ENCODE results near the gene KIFAP3. TPM values are rescaled to one million over a fixed set of nuclear protein-coding genes. Genes with fewer than 3 reads are reported as not detected.
A peak's percentile ranks its signal among the peaks of the same experiment; 100 is the strongest.

Gene KIFAP3
- total and polyA plus RNA-seq, 2 experiments from 2014 or later: 60.6 to 75.8 TPM

DNA sequence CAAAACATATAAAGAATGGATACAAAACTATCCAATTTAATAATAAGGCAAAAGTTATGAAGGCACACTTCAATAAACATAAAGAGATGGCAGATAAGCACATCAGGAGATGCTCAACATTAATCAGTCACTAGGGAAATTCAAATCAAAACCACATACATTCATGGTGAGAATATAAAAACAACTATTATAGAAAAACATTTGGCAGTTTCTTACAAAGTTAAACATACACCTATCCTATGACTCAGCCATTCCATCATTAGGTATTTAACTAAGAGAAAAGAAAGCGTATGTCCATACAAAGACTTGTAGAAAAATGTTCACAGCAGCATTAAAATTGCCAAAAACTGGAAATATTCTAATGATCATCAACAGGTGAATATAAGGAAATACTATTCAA is 44.3 kb downstream of the KIFAP3 start:
- TF ChIP-seq, protein P1, sequence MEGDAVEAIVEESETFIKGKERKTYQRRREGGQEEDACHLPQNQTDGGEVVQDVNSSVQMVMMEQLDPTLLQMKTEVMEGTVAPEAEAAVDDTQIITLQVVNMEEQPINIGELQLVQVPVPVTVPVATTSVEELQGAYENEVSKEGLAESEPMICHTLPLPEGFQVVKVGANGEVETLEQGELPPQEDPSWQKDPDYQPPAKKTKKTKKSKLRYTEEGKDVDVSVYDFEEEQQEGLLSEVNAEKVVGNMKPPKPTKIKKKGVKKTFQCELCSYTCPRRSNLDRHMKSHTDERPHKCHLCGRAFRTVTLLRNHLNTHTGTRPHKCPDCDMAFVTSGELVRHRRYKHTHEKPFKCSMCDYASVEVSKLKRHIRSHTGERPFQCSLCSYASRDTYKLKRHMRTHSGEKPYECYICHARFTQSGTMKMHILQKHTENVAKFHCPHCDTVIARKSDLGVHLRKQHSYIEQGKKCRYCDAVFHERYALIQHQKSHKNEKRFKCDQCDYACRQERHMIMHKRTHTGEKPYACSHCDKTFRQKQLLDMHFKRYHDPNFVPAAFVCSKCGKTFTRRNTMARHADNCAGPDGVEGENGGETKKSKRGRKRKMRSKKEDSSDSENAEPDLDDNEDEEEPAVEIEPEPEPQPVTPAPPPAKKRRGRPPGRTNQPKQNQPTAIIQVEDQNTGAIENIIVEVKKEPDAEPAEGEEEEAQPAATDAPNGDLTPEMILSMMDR (IDR thresholded peaks at IDR 0.05; ENCODE audit: low read depth, low read length): no peak
- H3K4me1 ChIP-seq (ENCODE audit: low read depth): no peaks in the 10 kb centered on the region
- H3K9me3 ChIP-seq (ENCODE audit: low read depth): no peaks in the 10 kb centered on the region
- H3K36me3 ChIP-seq: peaks cover 9% of the 10 kb centered on the region
- H3K4me3 ChIP-seq: no peak overlapping the region
- no peaks in the 10 kb centered on the region for H3K27me3 ChIP-seq
- no peak overlapping the region for H3K27ac ChIP-seq
- DNase-seq (ENCODE audit: low read depth in 1 of 2, low spot score in 1 of 2): no peak

DNA sequence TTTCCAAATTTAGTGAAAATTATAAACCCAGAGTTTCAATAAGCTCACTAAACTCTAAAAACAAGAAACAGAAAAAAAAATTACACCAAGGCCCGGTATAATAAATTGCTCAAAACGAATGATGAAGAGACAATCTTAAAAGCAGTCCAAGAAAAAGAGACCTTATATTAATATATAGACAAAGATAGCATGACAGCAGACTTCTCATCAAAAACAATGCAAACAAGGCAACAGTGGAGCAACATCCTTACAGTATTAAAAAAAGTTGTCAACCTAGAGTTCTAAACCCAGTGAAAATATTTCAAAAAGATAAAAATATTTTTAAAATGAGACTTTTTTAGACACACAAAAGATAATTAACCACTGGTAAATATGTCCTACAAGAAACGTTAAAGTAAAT is 46.7 kb downstream of the KIFAP3 start:
- no peak for DNase-seq (ENCODE audit: low read depth in 1 of 2, low spot score in 1 of 2)
- H3K27ac ChIP-seq: no peak overlapping the region
- H3K36me3 ChIP-seq: peaks cover 13% of the 10 kb centered on the region
- no peaks in the 10 kb centered on the region for H3K9me3 ChIP-seq (ENCODE audit: low read depth)
- no peaks in the 10 kb centered on the region for H3K4me1 ChIP-seq (ENCODE audit: low read depth)
- H3K4me3 ChIP-seq: no peak overlapping the region
- no peaks in the 10 kb centered on the region for H3K27me3 ChIP-seq
- TF ChIP-seq, protein P1 (IDR thresholded peaks at IDR 0.05; ENCODE audit: low read depth, low read length): no peak

DNA sequence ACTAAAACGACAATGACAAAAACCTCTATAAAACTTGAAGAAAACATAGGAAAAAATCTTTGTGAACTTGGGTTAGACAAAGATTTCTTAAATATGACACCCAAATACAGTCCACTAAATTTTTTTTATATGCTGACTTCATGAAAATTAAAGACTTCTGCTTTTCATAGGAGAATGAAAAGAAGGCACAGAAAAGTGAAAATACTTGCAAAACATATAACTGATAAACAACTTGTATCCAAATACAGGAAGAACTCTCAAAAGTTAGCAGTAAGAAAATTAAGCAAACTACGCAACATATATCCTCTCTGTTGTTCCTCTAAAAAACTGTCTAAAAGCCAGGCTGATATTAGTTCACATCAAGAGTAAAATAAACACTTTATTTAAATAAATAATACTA is 53.6 kb downstream of the KIFAP3 start:
- H3K36me3 ChIP-seq: peaks cover 15% of the 10 kb centered on the region
- no peaks in the 10 kb centered on the region for H3K27me3 ChIP-seq
- H3K4me3 ChIP-seq: no peak overlapping the region
- H3K4me1 ChIP-seq (ENCODE audit: low read depth): no peaks in the 10 kb centered on the region
- TF ChIP-seq, protein P1 (IDR thresholded peaks at IDR 0.05; ENCODE audit: low read depth, low read length): no peak
- no peaks in the 10 kb centered on the region for H3K9me3 ChIP-seq (ENCODE audit: low read depth)
- DNase-seq (ENCODE audit: low read depth in 1 of 2, low spot score in 1 of 2): no peak
- no peak overlapping the region for H3K27ac ChIP-seq

DNA sequence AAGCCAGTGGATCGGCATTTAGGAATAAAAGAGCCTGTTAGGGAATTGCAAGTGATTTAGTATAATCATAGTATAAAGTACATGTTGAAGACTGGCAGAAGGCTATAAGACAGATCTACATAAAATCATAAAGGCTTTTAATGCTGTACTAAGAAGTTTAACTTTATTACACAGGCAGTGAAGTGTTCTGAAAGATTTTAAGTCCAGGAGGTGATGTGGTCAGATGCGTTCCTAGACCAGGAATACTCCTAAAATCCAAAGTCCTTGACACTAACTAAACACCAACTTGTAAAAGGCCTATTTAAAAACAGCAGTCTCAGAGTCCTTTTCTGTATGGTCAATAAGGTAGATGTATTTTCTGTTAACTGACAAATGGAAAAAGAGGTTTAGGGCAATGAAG is 57.0 kb downstream of the KIFAP3 start:
- Histone ChIP-seq H3K27me3 (no peaks in the 10 kb centered on the region), H3K4me3 (no peak overlapping the region), H3K27ac (no peak overlapping the region), H3K9me3 (ENCODE audit: low read depth) (no peaks in the 10 kb centered on the region), H3K4me1 (ENCODE audit: low read depth) (no peaks in the 10 kb centered on the region), H3K36me3 (peaks cover 8% of the 10 kb centered on the region)
- TF ChIP-seq, protein P1 (IDR thresholded peaks at IDR 0.05; ENCODE audit: low read depth, low read length): no peak
- no peak for DNase-seq (ENCODE audit: low read depth in 1 of 2, low spot score in 1 of 2)

DNA sequence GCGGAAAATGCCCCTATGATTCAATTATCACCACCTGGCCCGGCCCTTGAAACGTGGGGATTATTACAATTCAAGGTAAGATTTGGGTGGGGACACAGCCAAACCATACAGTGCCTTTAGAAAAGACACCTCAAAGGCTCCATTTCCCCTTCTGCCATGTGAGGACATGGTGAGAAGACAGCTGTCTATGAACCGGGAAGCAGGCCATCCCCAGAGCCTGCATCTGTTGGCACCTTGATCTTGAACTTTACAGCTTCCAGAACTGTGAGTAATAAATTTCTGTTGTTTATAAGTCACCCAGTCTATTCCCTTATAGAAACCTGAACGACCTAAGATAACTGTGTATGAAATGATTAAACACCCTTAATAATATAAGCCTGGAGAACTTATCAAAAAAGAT is 61.6 kb downstream of the KIFAP3 start:
- Histone ChIP-seq H3K4me3 (no peak overlapping the region), H3K9me3 (ENCODE audit: low read depth) (no peaks in the 10 kb centered on the region), H3K36me3 (peaks cover 8% of the 10 kb centered on the region), H3K4me1 (ENCODE audit: low read depth) (no peaks in the 10 kb centered on the region), H3K27ac (no peak overlapping the region), H3K27me3 (no peaks in the 10 kb centered on the region)
- DNase-seq (ENCODE audit: low read depth in 1 of 2, low spot score in 1 of 2): no peak
- TF ChIP-seq, protein P1 (IDR thresholded peaks at IDR 0.05; ENCODE audit: low read depth, low read length): no peak

DNA sequence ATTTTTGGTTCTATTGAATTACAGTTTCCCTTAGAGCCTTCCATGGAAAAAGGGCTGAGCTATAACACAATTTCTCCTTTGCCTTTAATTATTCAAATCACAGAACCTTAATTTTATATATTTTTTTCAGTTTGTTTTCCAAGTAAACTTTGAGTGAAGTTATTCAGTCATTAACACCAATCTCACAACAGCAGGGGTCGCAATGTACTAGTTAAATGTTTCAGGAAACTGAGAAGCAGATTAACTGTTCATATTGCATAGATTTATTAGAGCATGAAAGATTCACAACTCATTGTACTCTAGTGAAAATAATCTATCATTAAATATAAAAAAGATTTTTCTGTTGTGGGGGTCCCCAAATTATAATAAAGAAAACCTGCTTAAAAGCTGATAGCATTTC is 64.1 kb downstream of the KIFAP3 start:
- Histone ChIP-seq H3K27ac (no peak overlapping the region), H3K4me1 (ENCODE audit: low read depth) (no peaks in the 10 kb centered on the region), H3K27me3 (no peaks in the 10 kb centered on the region), H3K36me3 (no peaks in the 10 kb centered on the region), H3K9me3 (ENCODE audit: low read depth) (no peaks in the 10 kb centered on the region), H3K4me3 (no peak overlapping the region)
- peak; percentile 67 to 82 for DNase-seq (ENCODE audit: low read depth in 1 of 2, low spot score in 1 of 2)
- TF ChIP-seq, protein P1 (IDR thresholded peaks at IDR 0.05; ENCODE audit: low read depth, low read length): peak; percentile 53
